Measurements from ENCODE around the gene SUSD4. TPM values are rescaled to one million over a fixed set of nuclear protein-coding genes. Genes with fewer than 3 reads are reported as not detected.

SUSD4 gene, protein sequence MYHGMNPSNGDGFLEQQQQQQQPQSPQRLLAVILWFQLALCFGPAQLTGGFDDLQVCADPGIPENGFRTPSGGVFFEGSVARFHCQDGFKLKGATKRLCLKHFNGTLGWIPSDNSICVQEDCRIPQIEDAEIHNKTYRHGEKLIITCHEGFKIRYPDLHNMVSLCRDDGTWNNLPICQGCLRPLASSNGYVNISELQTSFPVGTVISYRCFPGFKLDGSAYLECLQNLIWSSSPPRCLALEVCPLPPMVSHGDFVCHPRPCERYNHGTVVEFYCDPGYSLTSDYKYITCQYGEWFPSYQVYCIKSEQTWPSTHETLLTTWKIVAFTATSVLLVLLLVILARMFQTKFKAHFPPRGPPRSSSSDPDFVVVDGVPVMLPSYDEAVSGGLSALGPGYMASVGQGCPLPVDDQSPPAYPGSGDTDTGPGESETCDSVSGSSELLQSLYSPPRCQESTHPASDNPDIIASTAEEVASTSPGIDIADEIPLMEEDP
- not detected in 2 replicates for total RNA-seq

DNA sequence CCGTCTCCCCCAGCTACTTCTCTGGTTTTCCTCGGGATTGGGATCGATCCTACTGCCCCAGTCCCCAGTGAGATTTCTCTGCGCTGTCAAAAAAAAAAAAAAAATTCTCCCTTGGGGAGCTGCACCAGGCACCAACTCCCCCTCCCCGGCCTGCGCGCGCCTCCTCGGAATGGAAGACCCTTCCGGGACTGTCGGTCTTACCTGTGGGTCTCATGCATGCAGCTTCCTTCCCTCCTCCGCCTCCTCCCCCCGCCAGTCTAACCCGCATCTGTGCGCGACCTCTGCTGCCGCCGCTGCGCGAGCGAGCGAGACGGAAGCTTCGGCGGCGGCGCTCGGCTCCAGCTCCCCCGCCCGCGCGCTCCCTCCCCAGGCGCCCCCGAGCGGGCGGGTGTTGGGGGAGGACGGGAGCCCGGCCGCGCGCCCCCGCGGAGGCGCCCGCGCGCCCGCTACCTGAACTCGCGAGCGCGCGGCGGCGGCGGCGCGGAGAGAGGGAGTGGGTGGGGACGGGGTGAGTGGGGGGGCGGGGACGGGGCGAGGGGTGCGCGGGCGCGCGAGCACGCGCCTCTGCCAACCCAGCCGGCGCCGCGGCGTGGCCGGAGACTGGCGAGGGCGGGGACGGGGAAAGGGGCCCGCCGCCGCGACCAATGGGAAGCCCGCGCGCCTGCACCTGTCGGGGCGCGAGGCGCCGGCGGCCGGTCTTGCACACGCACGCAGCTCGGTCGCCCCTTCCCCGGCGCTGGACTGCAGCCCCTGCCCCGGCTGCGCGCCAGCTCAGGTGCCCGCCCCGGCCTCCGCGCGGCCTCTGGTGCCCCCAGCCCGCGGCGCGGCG lies at the start of gene SUSD4:
TSS of gene SUSD4 (minus strand) at position 321 of the 829 bp plus-strand sequence. CDS start 751 bp downstream, outside the sequence.

DNA sequence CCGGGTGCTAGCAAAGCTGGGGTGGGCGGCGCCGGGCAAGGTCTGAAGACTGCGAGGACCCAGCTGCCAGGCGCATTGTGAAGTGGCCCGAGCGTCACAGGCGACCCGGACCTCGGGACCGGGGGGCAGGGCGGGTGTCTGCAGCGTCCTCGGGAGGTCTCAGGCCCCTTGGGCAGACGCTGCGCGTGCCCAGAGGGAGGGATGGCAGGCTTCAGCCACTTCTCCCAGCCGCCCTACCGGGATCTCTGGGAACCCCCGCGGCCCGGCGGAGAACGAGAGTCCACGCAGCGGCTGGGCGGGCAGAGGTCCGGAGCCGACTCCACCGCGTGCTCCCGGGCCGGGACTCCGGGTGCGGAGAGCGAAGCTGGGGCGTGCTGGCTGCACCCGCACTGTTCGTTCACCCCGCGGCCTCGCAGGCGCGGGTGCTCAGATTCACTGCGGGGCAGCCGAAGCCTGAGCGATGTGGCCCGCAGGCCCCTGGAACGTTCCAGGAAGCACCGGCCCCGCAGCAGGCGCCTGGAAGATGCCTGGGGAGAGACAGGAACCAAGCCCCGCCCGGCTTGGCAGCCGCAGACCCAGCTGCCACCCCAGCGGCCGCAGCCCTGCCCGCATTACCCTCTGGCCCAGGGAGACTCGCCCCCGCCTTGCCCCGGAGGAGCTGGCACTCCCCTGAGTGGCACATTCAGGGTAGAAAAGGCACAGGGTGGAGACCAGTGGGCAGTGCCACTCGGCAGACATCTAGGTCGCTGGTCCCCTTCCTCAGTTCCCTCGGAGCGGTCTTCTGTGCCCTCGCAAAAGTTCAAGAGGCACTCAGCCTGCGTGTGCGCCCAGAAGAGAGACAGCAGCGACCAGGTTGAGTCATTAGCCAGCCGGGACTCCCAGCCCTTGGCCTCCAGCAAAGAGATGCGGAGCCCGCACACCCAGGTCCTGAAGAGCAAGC lies 29.6 kb upstream of the SUSD4 start, which contains the start of gene CCDC185:
TSS of gene CCDC185 (plus strand) at position 141 of the 940 bp plus-strand sequence. CDS start at position 202, 61 bp downstream.

Small RNA genes within 50 kb of the gene (small RNA-seq; reads per million reads assigned to genes)
- not detected for gene RNU4-57P

Other genes starting within 250 kb of the SUSD4 start
- 0.81 and 0.85 TPM in 2 replicates for gene TLR5, start 220.9 kb downstream of the SUSD4 start, total RNA-seq
- not detected in 2 replicates for gene CCDC185, start 29.2 kb upstream of the SUSD4 start, total RNA-seq